HuH-7.5 (cell line): ENCODE measurements around the gene RAB4B.
"Not testable (repeated sequence)": the region's sequence is repeated elsewhere in the genome, so short reads cannot be mapped to it uniquely, and the experiment has no call there.

ENCODE experiments used
- DNase-seq: peaks from one replicate; pipeline ENCODE4 v3.0.0; 2011; ENCODE audit warnings: low spot score

The RAB4B gene

DNA sequence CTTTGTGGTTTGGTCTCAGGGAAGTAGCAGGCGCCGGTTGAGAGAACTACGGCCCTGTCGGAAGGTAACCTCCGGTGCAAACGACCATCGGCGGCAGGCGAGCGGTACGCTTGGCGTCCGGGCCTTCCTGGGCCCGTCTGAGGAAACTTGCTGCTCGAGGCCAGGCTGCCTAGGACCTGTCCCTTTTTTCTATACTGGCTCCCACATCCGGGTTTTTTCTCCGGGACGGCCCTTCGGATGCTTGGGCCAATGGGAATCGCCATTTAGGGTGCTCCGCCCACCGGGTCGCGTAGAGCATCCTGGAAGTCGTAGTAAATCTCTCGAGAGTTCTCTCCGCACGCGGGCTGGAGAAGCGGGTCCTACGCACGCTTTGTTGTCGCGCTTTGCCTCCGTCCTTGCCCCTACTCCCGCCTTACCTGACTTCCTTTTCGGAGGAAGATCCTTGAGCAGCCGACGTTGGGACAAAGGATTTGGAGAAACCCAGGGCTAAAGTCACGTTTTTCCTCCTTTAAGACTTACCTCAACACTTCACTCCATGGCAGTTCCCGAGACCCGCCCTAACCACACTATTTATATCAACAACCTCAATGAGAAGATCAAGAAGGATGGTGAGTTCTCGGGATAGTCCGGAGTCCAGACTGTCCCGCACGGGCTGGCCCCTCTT is 27.0 kb upstream of the RAB4B start, which contains the start of gene SNRPA:
TSS of gene SNRPA (plus strand) at position 330 of the 664 bp plus-strand sequence. CDS start at position 536, 206 bp downstream.
- peak; percentile 92 for DNase-seq

DNA sequence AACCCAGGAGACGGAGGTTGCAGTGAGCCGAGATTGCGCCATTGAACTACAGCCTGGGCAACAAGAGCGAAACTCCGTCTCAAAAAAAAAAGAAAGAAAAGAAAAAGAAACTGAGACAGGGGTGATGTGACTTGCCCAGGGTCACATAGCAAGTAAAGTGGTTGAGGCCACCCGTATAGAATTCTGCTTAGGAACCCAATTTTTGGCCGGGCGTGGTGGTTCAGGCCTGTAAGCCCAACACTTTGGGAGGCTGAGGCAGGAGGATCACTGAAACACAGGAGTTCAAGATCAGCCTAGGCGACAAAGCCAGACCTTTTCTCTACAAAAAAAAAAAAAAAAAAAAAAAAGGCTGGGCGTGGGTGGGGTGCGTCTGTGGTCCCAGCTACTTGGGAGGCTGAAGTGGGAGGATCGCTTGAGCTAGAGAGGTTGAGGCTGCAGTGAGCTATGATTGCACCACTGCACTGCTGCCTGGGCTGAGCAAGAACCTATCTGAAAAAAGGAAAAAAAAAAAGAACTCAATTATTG is 25.7 kb upstream of the RAB4B start:
- no peak for DNase-seq

DNA sequence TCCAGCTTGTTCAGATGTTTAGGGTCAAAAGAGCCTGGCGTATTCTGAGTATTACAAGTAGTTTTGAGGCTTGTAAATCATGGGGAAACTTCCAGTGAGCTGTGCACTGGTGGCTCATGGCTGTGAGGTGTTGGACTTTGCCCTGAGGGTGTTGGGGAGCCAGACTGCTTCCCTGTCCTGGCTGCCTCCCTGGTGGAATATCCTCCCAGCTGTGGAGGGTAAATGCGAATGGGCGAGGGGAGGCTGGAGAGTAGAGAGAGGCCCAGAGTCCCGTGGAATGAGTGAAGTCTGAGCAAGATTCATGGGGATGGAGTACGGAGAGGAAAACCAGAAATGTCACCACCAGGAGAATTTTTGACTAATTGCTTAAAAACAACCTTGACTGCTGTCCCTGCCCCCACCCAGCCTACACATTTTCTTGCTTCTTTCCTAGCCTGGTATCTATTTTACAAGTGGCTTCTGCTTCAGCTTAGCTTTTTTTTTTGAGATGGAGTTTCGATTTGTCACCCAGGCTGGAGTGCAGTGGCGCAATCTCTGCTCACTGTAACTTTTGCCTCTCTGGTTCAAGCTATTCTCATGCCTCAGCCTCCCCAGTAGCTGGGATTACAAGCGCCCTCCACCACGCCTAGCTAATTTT is 23.3 kb upstream of the RAB4B start:
- DNase-seq: peak; percentile 46

DNA sequence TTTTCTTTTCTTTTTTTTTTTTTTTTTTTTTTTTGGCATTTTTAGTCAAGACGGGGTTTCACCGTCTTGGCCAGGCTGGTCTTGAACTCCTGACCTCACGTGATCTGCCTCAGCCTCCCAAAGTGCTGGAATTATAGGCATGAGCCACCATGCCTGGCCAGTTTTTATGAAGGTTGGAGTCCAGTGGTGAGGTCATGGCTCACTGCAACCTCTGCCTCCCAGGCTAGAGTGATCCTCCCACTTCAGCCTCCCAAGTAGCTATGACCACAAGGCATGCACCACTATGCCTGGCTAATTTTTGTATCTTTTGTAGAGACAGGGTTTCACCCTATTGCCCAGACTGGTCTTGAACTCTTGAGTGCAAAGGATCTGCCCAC is 22.8 kb upstream of the RAB4B start:
- no peak for DNase-seq

DNA sequence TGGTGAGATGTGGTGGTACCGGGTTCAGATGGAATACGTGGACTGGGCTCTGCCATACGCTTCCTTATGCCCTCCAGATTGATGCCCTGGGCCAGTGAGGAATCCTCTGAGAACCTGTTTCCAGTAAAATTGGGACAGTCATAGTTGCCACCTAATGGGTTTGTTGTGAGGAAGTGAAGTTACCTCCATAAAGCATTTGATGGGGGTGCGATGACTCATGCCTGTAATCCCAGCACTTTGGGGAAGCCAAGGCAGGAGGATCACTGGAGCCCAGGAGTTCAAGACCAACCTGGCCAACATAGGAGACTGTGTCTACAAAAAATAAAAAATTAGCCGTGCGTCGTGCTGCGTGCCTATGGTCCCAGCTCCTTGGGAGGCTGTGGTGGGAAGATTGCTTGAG is 22.3 kb upstream of the RAB4B start:
- DNase-seq: no peak

DNA sequence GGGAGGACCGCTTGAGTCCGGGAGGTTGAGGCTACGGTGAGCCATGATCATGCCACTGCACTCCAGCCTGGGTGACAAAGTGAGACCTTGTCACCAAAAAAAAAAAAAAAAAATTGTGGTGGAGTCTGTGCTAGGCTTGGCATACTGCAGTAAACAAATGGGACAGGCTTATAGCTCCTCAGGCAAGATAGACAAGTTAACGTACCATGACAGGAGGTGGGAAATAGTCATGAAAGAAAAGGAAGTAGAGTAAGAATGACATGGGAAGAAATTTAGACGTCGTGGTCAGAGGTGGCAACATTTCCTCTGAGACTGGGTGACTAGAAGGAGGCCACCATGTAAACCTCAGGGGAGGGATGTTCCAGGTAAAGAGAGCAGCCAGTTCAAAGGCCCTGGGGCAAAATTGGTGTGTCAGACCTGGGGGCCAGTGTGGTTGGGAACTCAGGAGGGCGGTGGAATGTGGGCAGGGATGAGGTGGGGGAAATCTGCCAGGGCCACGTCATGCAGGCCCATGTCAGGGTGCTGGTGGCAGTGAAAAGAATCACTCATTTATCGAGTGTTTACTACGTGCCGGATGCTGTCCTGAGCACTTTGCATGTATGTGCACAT is 21.4 kb upstream of the RAB4B start:
- no peak for DNase-seq

DNA sequence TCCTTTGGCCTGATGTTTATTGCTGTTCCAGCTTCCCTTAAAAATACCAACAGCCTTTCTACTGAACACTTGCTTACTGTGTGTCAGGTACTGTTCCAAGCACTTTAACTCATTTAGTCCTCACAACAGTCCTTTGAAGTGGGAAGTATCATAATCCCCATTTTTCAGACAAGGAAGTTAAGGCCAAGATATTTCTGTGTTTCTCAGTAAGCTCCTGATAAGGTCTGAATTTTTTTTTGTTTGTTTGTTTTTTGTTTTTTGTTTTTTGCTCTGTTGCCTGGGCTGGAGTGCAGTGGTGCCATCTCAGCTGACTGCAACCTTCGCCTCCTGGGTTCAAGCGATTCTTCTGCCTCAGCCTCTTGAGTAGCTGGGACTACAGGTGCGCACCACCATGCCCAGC is 19.6 kb upstream of the RAB4B start:
- no peak for DNase-seq

DNA sequence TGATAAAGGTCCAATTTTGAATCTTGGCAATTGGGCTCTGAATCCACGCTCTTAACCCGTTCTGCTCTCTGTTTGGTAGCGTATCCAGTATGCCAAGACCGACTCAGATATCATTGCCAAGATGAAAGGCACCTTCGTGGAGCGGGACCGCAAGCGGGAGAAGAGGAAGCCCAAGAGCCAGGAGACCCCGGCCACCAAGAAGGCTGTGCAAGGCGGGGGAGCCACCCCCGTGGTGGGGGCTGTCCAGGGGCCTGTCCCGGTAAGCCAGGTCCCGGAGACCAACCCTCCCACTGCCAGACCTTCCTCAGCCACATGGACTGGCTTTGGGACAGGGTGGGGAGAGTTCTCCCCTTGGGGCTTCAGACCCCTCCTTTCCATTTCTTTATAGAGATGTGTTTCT is 18.7 kb upstream of the RAB4B start:
- no peak for DNase-seq

DNA sequence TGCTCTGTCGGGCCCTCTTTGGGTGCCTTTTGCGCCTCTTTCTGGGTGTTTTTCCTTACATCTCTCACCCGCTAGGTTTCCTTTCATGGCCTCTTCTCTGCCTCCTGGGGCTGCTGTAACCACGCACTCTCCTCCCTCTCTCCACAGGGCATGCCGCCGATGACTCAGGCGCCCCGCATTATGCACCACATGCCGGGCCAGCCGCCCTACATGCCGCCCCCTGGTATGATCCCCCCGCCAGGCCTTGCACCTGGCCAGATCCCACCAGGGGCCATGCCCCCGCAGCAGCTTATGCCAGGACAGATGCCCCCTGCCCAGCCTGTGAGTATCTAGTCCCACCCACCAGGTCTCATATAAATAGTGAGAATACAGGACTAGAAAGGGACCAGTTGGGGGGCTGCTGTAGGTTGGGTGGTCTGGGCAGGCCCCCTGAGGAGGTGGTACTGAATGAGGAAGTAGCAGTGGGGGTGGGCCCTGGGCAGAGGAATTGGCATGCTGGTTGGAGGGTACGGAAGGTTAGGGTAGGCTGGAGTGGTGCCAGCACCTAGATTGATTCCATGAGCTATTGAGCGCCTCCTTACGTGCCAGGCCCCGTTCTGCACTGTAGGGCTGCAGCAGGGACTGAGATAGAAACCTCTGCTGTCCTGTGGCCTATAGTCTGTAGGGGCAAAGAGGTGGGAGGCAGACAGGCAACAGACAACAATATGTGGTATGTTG is 15.1 kb upstream of the RAB4B start:
- no peak for DNase-seq

DNA sequence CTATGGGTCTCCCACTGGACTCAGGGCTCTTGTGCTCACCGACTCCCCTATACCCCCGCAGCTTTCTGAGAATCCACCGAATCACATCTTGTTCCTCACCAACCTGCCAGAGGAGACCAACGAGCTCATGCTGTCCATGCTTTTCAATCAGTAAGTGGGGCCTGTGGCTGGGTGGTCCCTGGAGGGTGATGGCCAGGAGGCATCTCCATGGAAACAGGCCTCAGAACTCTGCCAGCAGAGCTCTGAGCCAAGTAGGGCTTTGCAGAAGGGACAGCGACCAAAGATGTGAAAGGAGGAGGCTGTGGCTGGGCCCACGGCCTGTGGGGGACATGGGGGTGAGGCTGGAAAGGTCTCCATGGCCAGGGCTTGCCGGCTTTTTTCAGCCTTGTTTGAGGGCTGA is 14.5 kb upstream of the RAB4B start:
- no peak for DNase-seq

DNA sequence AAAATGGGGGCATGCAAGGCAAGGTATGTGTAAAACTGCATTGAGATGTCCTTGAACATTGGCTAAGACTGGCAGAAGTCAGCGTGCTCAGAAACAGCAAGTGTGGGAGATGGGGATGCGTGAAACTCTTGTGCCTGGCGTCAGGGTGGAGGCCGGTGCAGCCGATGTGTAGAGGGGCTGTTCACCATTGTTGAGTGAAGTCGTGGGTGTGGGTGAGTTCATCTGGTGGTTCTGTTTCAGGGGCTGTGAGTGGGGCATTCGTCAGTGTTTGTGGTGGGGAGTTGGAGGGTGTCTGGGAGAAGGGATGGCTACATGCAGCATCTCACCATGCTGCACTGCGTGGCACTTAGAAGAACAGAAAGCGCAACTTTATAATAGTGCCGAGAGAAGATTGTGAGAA is 14.1 kb upstream of the RAB4B start:
- DNase-seq: no peak

DNA sequence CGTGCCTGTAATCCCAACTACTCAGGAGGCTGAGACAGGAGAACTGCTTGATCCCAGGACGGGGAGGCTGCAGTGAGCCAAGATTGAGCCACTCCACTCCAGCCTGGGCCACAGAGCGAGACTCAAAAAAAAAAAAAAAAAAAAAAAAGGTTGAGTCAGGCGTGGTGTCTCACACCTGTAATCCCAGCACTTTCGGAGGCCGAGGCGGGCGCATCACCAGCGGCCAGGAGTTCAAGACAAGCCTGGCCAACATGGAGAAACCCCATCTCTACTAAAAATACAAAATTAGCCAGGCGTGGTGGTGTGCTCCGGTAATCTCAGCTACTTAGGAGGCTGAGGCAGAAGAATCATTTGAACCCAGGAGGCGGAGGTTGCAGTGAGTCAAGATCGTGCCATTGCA is 11.7 kb upstream of the RAB4B start:
- not testable (repeated sequence) for DNase-seq

DNA sequence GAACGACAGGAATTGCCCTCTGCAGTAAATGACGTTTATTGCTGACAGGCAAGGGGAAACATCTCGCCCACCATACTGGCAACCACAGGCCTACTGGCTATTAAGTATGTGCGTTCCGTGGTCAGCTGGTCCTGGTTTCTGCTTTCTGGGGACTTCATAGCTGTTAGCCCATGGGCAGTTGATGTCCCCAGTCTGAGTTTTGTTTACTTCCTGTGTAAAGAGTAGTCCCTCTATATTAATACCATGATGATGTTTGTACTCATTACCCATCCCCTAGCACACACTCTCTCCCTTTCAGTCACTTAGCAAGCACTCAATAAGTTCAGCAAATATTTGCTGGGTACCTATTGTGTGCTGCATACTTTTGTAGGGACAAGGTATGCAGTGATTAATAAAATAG is 9.2 kb upstream of the RAB4B start:
- DNase-seq: no peak

DNA sequence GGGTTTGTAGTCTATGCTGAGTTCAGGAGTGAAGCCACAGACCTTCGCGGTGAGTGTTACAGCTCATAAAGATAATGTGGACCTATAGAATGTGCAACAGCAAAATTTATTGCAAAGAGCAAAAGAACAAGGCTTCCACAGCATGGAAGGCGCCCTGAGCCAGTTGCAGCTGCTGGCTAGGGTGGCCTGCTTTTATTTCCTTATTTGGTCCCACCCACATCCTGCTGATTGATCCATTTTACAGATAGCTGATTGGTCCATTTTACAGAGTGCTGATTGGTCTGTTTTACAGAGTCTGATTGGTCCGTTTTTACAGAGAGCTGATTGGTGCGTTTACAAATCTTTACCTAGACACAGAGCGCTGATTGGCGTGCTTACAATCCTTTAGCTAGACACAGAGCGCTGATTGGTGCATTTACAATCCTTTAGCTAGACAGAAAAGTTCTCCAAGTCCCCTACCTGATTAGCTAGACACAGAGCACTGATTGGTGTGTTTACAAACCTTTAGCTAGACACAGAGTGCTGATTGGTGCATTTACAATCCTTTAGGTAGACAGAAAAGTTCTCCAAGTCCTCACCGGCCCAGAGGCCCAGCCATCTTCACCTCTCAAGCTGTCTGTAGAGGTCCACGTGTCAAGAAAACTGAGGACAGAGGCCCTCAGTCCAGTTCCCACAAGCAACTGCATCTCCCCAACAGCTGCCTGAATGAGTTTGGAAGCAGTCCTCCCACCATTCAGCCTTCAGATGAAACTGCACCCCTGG is 6.8 kb upstream of the RAB4B start:
- DNase-seq: not testable (repeated sequence)

DNA sequence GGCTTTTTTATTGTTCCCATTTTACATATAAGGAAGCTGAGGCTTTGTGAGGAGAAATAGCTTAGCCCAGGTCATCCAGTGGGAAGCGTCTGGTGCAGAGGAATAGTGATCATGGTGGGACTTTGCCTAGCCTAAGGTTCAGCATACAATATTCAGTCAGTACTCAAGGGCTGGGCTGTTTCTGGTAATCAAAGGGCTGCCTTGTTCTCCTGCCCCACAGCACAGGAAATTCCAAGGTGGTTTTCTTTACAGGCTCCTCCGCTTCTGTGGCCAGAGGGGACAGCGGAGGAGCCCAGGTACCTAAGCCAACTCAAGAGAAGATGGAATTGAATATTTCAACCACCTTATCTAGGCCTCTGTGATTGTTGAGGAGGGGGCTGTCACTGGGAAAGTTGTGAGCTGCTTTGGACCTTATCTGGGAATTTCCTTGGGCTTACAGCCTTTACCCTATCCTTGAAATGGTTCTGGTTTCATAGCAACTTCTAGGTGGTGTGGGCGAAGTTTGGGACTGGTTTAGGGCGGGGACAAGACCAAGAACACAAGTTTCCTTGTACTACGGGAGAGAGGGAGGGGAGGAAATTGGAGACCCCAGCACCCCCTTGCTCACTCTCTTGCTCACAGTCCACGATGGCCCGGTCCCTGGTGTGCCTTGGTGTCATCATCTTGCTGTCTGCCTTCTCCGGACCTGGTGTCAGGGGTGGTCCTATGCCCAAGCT is 3.0 kb upstream of the RAB4B start, which contains the start of gene MIA:
TSS of gene MIA (plus strand) at position 606 of the 716 bp plus-strand sequence. CDS start at position 628, 22 bp downstream.
- no peak for DNase-seq

DNA sequence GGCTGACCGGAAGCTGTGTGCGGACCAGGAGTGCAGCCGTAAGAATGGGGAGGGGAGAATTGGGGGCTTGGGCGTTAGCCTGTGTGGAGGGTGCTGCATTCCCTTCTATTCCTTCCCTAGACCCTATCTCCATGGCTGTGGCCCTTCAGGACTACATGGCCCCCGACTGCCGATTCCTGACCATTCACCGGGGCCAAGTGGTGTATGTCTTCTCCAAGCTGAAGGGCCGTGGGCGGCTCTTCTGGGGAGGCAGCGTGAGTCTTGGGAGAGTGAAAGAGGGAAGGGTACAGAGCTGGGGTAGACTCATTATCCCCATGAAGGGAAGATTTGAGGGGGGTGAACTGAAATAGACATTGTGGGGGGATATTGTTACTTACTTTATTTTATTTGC is 2.4 kb upstream of the RAB4B start:
- no peak for DNase-seq

DNA sequence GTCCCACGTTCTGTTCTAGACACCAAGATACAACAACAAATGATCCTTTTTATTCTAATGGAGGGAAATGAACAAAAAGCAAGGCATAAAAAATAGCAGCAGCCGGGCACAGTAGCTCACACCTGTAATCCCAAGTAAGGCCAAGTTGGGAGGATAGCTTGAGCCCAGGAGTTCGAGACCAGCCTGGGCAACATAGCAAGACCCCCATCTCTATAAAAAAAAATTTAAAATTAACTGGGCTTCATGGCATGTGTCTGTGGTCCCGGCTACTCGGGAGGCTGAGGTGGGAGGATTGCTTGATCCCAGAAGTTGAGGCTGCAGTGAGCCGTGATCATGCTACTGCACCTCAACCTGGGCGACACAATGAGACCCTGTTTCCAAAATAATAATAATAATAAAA is 1.7 kb upstream of the RAB4B start:
- DNase-seq: no peak

DNA sequence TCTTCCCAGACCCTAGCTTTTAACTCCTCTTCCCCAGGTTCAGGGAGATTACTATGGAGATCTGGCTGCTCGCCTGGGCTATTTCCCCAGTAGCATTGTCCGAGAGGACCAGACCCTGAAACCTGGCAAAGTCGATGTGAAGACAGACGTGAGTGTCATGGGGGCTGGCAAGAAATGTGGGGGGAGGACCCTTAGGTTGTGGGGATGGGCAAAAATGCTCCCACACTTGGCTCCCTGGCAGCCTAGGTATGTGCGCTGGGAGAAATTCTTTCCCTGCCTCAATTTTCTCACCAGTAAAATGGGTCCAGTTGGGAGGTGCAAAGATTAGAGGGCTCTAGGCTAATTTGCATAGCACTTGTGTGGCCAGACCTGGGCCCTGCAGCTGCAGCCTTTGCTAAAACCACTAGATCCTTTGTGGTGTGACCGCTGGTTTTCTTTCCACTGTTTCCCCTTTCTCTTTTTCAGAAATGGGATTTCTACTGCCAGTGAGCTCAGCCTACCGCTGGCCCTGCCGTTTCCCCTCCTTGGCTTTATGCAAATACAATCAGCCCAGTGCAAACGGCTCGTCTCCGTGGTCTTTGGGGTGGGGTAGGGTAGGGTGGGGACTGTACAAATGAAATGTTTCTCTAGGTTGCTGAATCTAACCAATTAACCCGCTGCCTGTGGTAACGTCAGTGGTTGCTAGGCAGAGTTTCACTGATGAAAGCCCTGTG is 959 bp upstream of the RAB4B start:
- peak; percentile 81 for DNase-seq

DNA sequence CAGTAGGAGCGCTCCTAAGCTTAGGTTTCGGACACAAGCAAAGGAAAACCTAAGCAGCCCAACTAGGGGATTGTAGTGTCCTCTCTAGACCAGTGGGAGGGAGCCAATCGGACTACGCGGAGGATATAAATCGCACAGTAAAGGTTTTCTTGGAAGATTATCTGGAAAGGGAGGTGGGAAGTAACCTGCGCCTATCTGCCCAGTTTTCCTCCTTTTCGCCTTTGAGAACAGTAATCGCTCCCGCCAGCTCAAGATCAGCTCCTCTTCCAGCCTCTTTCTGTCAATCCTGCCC is 456 bp upstream of the RAB4B start:
- no peak for DNase-seq

DNA sequence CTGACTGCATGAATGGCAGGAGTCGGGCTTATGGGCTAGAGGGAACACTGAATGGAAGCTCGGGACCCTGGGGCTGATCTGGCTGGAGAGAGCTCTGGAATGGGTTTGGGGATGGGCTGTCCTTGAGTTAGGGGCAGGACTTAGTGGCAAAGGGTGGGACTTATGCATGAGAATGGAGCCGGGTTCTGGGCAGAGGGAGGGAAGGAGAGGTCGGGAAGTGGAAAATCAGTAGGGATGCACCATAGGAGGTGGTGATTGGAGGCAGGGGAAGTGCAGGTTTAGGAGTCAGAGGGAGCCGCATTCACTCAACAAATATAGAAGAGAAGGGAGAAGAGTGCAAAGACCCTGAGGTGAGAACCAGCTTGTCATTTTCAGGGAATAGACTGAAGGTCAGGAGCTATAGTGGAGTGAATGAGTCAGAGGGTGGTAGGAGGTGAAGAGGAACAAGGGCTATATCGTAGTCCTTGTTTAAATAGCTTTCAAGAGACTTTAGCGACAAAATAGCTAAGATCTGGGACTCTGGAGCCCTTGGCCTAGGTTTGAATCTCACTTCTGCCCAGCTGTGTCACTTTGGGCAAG is 748 bp downstream of the RAB4B start:
- peak; percentile 87 for DNase-seq
